Stimulated activated CD4-positive, alpha-beta T cell treated with anti-CD3 and anti-CD28 coated beads, Interleukin-12 subunit alpha, Interleukin-12 subunit beta, amount 100 ng/mL, for 48 hours (primary cell): Measurements from ENCODE around the gene PSMG3.

Source experiments
- DNase-seq, 3 donors: peaks; one replicate each; pipeline ENCODE4 v3.0.0-alpha.2; 2020; ENCODE audit warnings: low read depth in 2 of 3, low spot score in 1 of 3

The PSMG3 gene

DNA sequence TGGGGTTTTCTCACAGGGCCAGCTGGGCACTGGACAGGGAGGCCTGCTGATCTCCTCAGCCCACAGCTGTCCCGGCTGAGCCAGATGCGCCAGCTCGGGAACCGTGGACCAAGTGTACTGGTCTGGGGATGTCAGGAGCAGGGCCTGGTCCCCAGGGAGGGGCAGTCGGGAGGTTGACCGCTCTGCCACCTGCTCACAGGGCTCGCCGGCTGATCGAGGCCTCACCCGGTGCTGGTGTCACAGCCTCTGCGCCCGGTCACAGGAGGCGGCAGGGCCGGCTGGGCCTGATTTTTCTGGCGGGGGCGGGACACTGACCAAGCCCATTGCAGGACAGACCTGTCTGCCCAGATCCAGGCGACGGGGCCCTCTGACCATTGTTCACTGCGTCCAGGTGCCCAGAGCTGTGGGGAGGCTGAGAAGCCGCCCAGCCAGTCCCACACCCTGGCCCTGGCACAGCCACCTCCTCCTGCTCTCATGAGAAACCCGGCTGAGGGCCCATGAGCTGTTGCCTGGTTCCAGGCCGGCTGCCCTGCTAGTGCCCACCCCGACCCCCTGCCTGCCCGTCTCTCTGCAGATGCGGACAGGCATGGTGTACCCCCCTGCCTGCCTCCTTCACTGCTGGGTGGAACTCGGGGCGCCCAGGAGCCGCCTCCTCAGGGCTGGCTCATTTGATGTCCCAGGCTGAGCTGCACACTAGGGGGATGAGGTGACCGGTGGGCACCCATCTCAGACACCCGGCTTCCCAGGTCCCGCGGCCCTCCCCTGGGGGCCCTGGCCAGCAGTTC, 10.8 kb downstream of the PSMG3 start:
- no peak for DNase-seq

DNA sequence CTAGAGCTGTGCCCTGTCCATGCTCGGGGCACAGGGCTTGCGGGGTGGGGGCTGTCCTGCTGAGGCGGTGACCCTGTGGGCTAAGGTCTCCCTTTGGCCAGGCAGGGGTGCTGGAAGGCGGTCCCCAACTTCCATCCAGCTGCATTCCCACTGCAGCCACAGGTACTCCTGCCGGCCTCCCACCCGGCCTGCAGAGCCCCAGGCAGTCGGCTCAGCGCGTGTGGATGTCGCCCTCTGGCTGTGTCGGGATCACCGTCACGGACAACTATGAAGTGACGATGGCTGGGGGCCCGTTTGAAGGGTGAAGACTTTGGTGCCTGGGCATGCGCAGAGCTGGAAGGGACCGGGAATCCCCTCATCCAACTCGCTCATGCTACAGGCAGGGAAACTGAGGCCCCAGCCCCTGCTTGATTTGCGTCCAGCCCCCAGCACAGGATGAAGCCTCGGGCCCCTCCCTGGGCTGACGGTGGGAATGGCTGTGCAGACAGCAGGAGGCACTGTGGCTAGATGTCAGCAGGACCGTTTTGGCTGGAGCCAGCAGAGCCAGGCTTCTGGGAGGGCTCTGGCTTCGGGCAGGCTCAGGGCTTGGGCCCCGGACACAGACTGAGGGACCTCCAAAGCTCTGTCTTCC, 11.5 kb downstream of the PSMG3 start:
- DNase-seq: no peak

DNA sequence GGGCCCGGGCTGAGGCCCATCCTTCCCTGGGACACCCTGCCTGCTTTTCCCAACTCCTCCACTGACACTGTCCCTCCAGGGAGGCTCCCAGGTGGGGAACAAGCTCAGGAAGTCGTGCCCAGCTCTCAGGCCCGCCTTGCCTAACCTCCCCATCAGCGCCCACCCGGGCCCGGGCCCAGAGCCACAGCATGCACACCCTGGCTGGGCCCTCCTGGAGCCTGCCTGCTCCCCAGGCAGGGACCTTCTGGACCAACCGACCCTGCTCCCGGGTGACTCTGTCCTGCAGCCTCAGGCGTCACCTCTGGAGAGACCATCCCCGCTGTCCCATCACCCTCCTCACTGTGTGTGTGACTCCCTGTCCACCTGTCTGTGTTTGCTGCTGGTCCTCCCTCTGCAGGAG, 12.1 kb downstream of the PSMG3 start:
- no peak for DNase-seq

DNA sequence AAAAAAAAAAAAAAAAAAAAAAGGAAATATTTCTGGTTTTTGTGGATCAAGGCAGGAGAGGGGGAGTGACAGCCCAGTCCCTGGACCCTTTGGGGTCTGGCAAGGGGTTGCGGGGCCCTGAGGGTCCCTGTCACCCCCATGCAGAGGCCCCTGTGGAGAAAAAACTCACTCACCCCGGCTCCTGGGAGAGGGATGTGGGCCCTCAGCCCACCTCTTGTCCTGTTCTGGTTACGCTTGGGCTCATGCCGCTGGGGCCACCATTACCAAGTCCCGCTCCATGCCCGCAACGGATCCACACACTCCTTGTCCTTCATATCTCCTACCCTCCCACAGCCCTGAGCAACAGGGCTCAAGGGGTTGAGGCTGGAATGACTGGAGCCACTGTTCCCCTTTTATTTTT, 12.8 kb downstream of the PSMG3 start:
- no peak for DNase-seq

DNA sequence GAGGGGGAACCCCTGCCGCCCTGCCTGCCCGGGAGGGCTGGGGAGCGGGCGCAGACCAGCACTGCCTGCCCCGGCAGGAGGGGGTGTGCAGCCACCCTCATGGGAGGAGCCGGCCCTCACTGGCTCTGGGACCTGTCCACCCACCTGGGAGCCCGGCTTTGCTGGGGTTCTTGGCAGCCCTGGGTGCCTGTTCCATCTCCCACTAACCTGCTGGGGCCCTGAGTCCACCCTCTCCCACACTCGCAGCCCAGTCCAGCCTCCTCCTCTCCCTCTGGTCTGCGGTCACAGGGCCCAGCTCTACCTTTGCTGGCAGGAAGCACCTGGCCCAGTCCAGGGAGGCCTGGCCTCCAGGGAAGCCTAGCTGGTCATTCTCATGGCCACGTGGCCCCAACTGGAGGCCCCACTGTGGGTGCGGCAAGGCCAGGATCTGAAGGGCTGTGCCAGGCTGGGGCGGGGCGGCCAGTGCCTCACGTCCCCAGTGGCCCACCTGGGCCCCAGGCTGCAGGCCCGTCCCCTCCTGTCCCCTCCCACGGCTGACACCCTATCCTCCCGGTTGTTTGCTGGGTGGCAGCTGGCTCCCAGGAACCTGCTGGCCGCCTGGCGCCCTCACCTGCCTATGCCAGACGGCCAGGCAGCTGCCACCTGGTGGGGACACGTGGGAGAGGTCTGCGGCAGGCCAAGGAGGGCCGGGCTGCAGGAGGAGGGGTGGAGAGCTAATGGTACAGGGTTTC, 13.9 kb downstream of the PSMG3 start, which contains the start of gene TMEM184A:
TMEM184A (minus strand) TSS at position 393 of the 731 bp plus-strand sequence. CDS start 721 bp downstream, outside the sequence.
- no peak for DNase-seq

DNA sequence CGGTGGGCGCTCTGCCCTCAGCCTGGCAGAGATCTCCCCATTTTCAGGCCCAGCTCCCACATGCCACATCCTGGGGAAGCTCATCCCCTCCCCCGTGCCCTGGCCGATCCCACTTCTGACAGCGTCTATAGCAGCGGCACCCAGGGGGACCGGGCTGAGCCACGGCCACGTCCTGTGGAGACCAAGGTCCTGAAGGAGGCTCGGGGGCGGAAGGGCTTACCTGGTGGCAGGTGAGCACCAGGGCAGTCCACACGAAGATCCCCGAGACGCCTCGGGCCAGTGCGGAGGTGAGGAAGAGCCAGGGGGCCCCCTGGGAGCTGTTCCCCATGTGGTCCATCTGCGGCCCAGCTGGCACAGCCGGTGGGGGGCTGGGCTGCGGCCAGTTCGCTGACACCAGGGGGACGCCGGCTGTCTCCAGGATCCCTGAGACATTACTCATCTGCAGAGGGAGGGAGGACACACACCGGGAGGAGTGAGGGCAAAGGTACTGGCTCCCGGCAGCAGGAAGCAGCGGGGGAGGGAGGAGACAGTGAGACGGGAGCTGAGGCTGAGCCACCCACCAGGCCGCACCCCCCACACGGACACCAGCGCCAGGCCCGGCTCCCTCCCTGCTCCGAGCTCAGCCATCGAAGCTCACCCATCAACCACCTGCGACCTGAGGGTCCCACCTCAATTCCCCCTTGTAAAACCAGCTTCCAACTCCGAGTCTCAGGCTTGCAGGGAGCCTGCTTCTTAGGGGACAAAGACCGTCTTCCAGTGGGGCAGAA, 14.6 kb downstream of the PSMG3 start:
- DNase-seq: no peak

DNA sequence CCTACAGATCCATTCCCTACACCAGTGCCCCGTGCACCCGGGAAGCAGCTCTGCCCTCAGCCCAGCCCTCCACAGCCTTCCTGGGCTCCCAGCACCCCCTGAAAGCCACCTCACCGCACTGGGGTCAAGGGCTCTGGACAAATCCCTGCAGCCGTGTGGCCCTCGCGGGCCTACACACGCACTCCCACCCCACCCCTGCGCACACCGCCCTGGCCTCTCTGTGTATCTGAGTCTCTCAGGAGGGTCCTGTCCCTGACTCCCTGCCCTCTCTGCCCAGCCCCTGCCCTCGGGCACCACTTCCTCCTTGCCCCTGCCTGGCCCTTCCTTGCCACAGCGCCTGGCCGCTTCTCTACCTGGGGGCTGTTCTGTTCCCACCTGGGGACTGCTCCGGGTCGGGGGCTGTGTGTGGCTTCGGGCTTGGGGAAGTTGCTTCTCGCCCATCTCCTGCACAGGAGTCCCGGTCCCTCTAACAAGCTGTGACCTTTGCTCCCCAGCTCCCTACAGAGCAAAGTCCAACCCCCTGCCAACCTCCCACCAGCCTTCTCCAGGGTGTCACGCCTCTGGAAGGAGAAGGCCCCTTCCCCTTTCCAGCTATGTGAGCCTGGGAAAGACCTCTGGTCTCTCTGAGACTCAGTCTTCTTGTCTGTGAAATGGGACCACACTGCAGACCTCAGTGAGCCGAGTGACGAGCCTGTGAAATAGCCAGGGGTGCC, 15.3 kb downstream of the PSMG3 start:
- DNase-seq: no peak

DNA sequence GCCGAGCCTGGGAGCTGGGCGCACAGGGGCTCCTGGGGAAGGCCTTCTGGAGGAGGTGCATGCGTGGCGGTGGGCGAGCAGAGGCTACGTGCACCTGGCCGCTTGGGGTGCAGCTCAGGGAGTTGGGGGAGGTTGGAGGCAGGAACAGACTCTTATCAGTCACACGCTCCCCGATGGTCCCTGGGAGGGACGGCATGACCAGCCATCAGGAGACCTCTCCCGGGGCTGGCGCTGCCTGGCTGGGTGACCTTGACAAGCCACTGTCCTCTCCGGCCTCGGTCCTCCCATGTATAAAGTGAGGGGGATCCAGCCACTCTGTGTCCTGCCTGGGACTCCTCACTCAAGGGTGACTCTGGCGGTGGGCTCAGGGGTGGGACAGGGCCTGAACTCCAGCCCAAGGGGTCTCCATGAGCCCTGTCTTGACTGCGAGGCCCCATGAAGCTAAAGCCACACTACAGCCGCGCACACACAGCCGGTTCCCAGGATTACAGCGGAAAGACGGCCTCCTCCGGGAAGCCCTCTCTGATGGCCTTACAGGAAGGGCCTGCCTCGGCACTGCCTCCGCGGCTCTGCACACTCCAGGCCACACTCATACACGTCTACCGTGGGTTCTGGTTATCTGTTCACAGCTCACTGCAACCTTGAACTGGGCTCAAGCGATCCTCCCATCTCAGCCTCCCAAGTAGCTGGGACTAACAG, 16.2 kb downstream of the PSMG3 start:
- no peak for DNase-seq

DNA sequence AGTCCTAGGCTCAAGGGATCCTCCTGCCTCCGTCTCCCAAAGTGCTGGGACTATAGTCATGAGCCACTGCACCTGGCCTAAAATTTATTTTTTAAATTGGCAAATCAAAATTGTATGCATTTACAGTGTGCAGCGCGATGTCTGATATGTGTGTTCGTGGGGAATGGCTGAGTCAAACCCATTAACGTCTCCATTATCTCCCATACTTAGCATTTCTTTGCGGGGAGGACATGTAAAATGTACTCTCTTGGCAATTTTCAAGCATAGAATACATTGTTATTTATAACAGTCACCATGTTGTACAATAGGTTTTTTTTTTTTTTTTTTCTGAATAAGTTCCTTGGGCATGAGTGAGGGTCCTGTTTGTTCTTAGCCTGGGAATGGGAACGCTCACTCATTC, 17.6 kb downstream of the PSMG3 start:
- DNase-seq: no peak

DNA sequence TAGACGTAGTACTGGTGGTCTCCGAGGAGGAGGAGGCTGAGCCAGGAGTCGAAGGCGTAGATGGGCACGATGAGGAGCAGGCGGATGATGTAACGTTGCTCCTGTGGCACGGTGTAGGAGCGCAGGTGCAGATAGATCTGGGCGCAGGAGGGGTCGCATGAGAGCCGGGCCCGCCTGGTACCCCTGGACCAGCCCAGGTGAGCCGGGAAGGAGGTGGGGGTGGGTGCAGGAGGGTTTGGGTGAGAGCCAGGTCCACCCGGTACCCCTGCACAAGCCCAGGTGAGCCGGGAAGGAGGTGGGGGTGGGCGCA, 19.0 kb downstream of the PSMG3 start:
- DNase-seq: no peak

DNA sequence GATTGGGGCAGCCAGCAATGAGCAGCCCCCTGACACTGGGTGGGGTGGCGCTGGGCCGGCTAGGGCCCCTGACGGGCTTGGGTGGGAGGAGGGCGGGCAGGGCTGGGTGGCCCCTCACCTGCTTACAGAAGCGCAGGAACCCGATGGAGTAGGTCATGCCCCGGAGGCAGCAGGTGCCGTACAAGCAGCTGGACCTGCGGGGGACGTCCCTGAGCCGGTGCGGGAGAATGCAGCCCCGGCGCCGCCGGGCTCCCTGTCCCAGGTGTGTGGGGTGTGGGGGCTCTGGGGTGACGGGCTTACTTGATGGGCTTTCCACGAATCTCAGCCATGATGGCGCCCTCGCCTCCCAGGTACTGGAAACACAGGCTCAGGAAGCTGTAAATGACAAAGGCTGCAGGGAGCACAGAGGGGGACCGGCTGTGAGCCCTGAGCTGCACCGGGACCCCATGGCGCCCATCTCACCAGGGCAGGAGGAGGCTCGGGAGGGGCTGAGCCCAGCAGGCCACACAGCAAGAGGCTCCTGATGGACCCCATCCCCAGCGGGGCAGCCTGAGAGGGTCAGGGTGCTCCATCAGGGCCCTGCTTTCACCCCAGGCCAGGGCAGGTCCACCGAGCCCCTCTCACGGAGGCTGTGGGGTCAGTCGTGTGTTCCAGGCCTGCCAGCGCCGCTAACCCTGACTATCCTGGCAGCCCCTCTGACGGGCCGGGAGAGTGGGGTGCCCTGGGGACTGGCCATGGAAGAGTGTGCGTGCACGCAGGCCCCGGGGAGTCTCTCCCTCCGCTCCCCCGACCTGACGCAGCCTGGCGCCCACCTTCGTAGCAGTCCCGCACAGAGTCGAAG, 19.6 kb downstream of the PSMG3 start:
- no peak for DNase-seq

DNA sequence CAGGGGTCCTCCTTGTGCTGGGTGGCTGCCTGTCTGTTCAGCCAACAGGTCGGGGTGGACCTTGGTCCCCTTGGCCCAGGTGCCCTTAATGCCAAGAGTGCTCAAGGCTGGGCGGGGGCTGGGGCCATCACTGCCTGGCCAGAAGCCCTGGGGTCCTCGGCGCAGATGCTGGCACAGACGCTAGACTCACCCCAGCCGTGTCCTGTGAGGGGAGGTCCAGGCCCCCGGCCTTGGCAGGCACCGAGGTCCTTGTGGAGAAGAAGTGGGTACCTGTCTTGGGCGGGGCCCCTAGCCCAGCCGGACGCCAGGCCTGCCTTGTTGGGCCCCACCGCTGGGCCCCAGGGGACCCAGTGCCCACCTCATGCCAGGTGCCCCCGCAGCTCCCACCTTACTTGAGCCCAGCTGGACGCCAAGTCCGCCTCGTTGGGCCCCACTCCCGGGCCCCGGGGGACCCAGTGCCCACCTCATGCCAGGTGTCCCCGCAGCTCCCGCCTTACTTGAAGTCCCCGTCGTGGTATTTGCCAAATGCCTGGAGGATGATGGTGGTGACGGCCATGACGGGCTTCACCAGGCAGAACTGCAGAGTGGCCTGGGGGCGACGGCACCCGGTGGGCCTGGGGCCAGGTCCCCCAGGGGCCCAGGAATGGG, 20.4 kb downstream of the PSMG3 start:
- DNase-seq: no peak

DNA sequence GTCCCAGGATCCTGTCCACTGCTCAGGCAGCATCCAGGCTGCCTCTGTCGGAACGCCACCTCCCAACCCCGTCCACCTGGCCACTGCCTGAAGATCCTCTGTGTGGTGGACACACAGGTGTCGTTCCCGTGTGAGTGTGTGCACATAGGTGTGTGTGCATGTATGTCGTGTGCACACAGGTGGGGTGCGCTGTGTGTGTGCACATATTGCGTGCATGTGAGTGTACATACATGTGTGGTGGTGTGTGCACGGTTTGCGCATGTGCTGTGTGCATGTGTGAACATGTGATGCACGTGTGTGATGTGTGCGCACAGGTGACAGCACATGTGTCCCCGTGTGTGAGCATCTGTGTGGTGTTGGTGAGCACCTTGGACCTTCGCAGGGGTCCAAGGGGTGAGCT, 20.9 kb downstream of the PSMG3 start:
- DNase-seq: no peak

DNA sequence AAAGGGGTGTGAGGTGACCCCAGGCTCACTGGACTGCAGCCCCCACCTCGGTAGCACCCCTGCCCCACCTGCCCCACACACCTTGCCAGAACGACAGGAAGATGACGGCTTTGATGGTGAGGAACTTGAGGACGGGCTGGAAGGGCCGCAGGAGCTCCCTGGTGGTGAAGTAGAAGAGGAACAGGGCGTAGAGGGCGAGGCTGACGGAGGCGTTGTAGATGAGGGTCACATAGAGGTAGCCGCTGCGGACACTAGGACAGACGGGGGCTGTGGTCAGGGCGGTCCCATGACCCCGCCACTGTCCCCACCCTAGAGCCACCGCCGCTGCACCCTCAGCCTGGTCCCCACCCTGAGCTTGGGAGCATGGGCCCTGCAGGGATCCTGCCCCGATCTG, 21.4 kb downstream of the PSMG3 start:
- DNase-seq: no peak

DNA sequence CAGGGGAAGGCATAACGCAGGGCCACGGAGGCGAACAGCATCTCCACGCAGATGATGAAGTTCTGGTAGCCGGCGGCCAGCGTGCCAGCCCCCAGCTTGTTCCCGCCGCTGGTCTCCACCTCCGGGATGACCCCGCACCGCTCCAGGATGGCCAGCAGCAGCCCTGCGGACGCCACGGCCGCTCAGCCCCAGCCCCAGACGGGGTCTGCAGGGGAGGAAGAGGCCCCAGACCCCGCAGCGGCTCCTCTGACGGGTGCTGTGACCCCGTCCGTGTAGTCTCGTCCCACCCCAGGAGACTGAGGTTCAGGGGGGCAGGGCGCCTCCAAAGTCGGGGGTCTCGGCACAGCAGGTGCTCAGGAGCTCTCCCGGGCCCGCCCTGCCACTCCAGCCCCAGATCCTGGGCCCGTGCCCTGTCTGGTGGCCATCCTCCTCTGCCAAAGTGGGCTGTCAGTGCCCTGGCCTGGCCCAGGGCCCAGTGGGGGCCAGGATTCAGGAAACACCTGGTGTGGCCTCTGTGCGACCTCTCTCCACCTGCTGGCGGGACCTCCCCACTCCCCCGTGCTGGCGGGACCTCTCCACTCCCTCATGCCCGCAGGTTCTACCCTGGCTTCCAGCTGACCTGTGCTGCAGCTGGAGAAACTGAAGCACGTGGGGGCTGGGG, 21.9 kb downstream of the PSMG3 start:
- DNase-seq: no peak

DNA sequence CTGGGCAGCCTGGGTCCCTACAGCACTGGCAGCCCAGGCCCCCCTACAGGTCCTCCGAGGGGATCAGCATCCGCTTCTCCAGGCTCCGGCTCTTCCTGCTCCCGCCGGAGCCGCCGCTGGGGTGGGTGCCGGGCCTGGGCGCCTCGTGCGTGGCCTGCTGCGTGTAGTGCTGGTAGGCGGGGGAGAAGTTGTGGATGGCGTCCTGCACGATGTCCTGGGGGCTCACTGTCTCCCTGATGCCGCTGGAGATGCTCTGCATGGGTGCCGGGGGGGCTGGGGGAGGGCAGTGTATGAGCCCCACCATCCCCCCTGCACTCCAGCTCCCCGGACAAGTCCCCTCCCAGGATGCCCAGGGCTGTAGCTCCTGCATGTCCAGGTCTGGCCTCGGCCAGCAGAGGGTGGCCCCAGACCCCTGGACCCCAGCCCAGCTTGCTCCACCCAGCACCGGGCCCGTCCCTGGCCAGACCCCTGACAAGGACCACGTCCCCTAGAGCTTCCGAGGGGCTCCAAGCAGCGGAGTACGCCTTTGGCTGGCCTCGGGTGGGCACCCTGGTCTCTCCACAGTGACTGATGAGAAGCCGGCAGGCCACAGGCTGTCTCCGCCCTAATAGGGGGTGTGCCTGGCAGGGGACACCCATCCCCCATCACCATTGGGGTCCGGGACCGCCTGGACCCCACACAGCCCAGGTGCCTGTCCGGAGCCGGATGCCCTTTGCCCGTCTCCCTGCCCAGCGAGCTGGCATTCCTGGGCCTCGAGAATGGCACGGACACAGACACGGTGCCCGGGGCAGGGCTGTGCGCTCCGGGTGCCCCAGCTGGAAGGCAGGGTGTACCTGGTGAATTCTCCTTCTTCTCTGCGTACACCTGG, 22.7 kb downstream of the PSMG3 start:
- DNase-seq: no peak

DNA sequence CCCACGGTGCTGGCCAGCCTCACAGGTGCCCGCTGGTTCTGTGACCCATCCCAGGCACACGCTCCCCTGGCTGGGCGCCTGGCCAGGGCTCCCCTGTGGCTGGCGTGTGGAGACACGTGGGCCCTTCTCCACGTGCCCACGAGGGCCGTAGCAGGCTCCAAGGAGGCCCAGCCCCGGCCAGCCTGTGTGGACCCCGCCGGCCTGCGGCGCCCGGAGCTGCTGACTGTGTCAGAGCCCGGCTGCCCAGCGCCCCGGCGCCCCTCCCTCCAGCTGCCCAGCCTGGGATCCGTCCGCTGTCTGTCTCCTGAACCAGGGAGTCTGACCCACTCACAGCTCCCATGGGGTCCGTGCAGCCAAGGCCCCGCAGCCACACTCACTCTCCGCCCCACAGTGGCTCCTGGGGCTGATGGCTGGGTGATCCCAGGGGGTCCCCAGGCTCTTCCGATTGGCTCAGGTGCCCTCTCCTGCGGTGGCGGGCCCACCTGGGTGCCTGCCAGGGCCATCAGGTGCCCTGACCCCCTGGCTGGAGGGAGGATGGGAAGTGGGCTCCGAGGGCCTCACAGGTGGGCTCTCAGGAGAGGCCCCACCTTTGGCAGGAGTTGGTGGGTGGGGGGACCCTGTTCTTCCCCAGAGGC, 23.4 kb downstream of the PSMG3 start:
- no peak for DNase-seq
